Esophagus muscularis mucosa (tissue), 3 donors: ENCODE results near the gene MGLL.

Experiments used
- POLR2A ChIP-seq: fragments of 450-650 bp; IDR thresholded peaks from one replicate; pipeline ENCODE4 v1.6.1; 2017; ENCODE audit warnings: antibody characterized with exemption, moderate library complexity, mild to moderate bottlenecking, low read depth
- POLR2AphosphoS5 ChIP-seq, 2 donors: sonication (generic); formaldehyde crosslinking; IDR thresholded peaks; one replicate each; pipeline ENCODE4 v1.6.1; 2017; ENCODE audit warnings: antibody characterized with exemption in 2 of 2
- TF ChIP-seq, protein P1 (sequence below), 3 experiments: fragments of 200-600 bp in 2 of 3; fragments of 450-650 bp in 1 of 3; sonication (generic) in 2 of 3; IDR thresholded peaks; one replicate each; pipeline ENCODE4 v1.5.1; 2017 to 2019; ENCODE audit warnings: antibody characterized with exemption in 3 of 3, mild to moderate bottlenecking in 2 of 3, moderate library complexity in 1 of 3

DNA sequence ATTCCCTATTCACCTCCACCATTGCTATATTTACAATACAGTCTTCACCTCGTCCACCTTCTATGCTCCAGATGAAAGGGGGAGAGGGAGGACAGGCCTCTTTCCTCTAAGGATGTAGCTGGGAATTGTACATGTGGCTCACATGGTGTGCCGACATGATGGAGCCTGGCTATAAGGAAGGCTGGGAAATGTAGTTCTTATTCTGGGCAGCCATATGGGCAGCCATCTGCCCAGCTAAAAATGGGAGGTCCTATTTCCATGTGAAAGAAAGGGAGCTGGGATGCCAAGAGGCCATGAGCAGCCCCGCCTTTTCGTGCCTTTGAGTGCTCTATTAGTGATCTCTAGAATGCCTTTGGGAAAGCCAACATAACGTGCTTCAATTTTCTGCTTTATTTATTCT, 27.1 kb upstream of the MGLL start:
- TF ChIP-seq, protein P1, sequence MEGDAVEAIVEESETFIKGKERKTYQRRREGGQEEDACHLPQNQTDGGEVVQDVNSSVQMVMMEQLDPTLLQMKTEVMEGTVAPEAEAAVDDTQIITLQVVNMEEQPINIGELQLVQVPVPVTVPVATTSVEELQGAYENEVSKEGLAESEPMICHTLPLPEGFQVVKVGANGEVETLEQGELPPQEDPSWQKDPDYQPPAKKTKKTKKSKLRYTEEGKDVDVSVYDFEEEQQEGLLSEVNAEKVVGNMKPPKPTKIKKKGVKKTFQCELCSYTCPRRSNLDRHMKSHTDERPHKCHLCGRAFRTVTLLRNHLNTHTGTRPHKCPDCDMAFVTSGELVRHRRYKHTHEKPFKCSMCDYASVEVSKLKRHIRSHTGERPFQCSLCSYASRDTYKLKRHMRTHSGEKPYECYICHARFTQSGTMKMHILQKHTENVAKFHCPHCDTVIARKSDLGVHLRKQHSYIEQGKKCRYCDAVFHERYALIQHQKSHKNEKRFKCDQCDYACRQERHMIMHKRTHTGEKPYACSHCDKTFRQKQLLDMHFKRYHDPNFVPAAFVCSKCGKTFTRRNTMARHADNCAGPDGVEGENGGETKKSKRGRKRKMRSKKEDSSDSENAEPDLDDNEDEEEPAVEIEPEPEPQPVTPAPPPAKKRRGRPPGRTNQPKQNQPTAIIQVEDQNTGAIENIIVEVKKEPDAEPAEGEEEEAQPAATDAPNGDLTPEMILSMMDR (IDR thresholded peaks at IDR 0.05), result no peak
- TF ChIP-seq POLR2A (no peak), POLR2AphosphoS5 (IDR thresholded peaks at IDR 0.05) (no peak)
